ENCODE data around the gene MLLT10.
"Not testable (repeated sequence)": the region's sequence is repeated elsewhere in the genome, so short reads cannot be mapped to it uniquely, and the experiment has no call there.

GRCh38 chr10:21624421-21624820 is 90.4 kb downstream of the MLLT10 start:
- TF ChIP-seq POLR2A, CTCF (IDR thresholded peaks at IDR 0.05): not testable (repeated sequence)

Measured in right lobe of liver (tissue), 4 donors.